ENCODE results near the gene ANKRD65. TPM values are rescaled to one million over a fixed set of nuclear protein-coding genes. Genes with fewer than 3 reads are reported as not detected.

The ANKRD65 gene
- total and polyA plus RNA-seq, 3 donors from 2014 or later: 10.0 to 14.7 (median 10.4) TPM

GRCh38 chr1:1380860-1381259, 40.2 kb downstream of the ANKRD65 start:
- no peak for DNase-seq
- Histone ChIP-seq H3K4me1 (peaks cover 4% of the 10 kb centered on the region), H3K27me3 (no peaks in the 10 kb centered on the region), H3K36me3 (ENCODE audit: low read depth, missing control alignments) (no peaks in the 10 kb centered on the region), H3K9me3 (no peaks in the 10 kb centered on the region), H3K27ac (no peak overlapping the region), H3K4me3 (no peak overlapping the region)
- 92 to 98% methylated on average over 11 to 16 of the region's 16 CpGs for WGBS, 2 donors
- intact Hi-C loops (cut with DNase I; ENCODE audit: low total_unique reads): no loop called here
- TF ChIP-seq POLR2A (IDR thresholded peaks at IDR 0.05): no peak
- TF ChIP-seq, protein P1, sequence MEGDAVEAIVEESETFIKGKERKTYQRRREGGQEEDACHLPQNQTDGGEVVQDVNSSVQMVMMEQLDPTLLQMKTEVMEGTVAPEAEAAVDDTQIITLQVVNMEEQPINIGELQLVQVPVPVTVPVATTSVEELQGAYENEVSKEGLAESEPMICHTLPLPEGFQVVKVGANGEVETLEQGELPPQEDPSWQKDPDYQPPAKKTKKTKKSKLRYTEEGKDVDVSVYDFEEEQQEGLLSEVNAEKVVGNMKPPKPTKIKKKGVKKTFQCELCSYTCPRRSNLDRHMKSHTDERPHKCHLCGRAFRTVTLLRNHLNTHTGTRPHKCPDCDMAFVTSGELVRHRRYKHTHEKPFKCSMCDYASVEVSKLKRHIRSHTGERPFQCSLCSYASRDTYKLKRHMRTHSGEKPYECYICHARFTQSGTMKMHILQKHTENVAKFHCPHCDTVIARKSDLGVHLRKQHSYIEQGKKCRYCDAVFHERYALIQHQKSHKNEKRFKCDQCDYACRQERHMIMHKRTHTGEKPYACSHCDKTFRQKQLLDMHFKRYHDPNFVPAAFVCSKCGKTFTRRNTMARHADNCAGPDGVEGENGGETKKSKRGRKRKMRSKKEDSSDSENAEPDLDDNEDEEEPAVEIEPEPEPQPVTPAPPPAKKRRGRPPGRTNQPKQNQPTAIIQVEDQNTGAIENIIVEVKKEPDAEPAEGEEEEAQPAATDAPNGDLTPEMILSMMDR (IDR thresholded peaks at IDR 0.05): no peak

- no peak for TF ChIP-seq POLR2A (IDR thresholded peaks at IDR 0.05)
- TF ChIP-seq, protein P1 (IDR thresholded peaks at IDR 0.05): no peak
- H3K4me1 ChIP-seq: peaks cover 17% of the 10 kb centered on the region
- intact Hi-C loops (cut with DNase I; ENCODE audit: low total_unique reads): no loop called here
Observed at GRCh38 chr1:1377540-1378205, 43.4 kb downstream of the ANKRD65 start.

GRCh38 chr1:1376551-1377226, 44.4 kb downstream of the ANKRD65 start:
- H3K4me1 ChIP-seq: peaks cover 24% of the 10 kb centered on the region
- WGBS, 2 donors: 87 to 91% methylated on average over 10 of the region's 10 CpGs

More at GRCh38 chr1:1377540-1378205, 43.4 kb downstream of the ANKRD65 start:
- no peak for DNase-seq
- no peaks in the 10 kb centered on the region for H3K9me3 ChIP-seq
- H3K27ac ChIP-seq: no peak overlapping the region
- H3K4me3 ChIP-seq: no peak overlapping the region
- H3K27me3 ChIP-seq: no peaks in the 10 kb centered on the region
- H3K36me3 ChIP-seq (ENCODE audit: low read depth, missing control alignments): no peaks in the 10 kb centered on the region
- 94 to 95% methylated on average over 16 of the region's 16 CpGs for WGBS, 2 donors

GRCh38 chr1:1374929-1375662, 46.0 kb downstream of the ANKRD65 start, which contains the start of gene AURKAIP1:
AURKAIP1 (minus strand) TSS chr1:1375207; CDS start chr1:1374756, 451 bp downstream.
- TF ChIP-seq, protein P1 (IDR thresholded peaks at IDR 0.05): peak in 2 of 3 experiments; percentile 33 to 55
- no peak for TF ChIP-seq POLR2A (IDR thresholded peaks at IDR 0.05)
- H3K36me3 ChIP-seq (ENCODE audit: low read depth, missing control alignments): no peaks in the 10 kb centered on the region
- H3K4me1 ChIP-seq: peaks cover 28% of the 10 kb centered on the region
- intact Hi-C loops (cut with DNase I; ENCODE audit: low total_unique reads): no loop called here
- H3K27me3 ChIP-seq: no peaks in the 10 kb centered on the region
- 0 to 1% methylated on average over 6 to 79 of the region's 85 CpGs for WGBS, 2 donors
- no peaks in the 10 kb centered on the region for H3K9me3 ChIP-seq
- peak within 1 kb of the TSS; percentile 91 to 100 for H3K4me3 ChIP-seq
- H3K27ac ChIP-seq: peak within 1 kb of the TSS; percentile 82 to 93
- peak; percentile 99 for DNase-seq

More at GRCh38 chr1:1376551-1377226, 44.4 kb downstream of the ANKRD65 start:
- Histone ChIP-seq H3K36me3 (ENCODE audit: low read depth, missing control alignments) (no peaks in the 10 kb centered on the region), H3K27me3 (no peaks in the 10 kb centered on the region), H3K4me3 (no peak overlapping the region), H3K9me3 (no peaks in the 10 kb centered on the region), H3K27ac (no peak overlapping the region)
- DNase-seq: no peak
- intact Hi-C loops (cut with DNase I; ENCODE audit: low total_unique reads): no loop called here
- no peak for TF ChIP-seq POLR2A (IDR thresholded peaks at IDR 0.05)
- TF ChIP-seq, protein P1 (IDR thresholded peaks at IDR 0.05): no peak
